GOT3 (cell line): ENCODE measurements around the gene GRK2.

Source experiments
- DNase-seq: peaks from one replicate; lab custom pipeline; 2025; ENCODE audit warnings: mixed read lengths; lab: John Stamatoyannopoulos, UW

The GRK2 gene

GRCh38 chr11:67270256-67271204 lies 4.3 kb downstream of the GRK2 start:
- DNase-seq = no peak

GRCh38 chr11:67271205-67271540 lies 4.9 kb downstream of the GRK2 start:
- no peak for DNase-seq

GRCh38 chr11:67271541-67272284 lies 5.4 kb downstream of the GRK2 start:
- DNase-seq = no peak

- no peak for DNase-seq
Measured at GRCh38 chr11:67272327-67273259, 6.3 kb downstream of the GRK2 start.

GRCh38 chr11:67273260-67273990 lies 7.2 kb downstream of the GRK2 start:
- no peak for DNase-seq

GRCh38 chr11:67274768-67275605 lies 8.7 kb downstream of the GRK2 start:
- DNase-seq = no peak

- no peak for DNase-seq
Measured at GRCh38 chr11:67275606-67276409, 9.5 kb downstream of the GRK2 start.

- no peak for DNase-seq
Measured at GRCh38 chr11:67276781-67277230, 10.5 kb downstream of the GRK2 start.

- no peak for DNase-seq
Measured at GRCh38 chr11:67277231-67277961, 11.1 kb downstream of the GRK2 start.

GRCh38 chr11:67278135-67278938 lies 12.1 kb downstream of the GRK2 start:
- no peak for DNase-seq

- no peak for DNase-seq
Measured at GRCh38 chr11:67278939-67279588, 12.8 kb downstream of the GRK2 start.

GRCh38 chr11:67279589-67280340 lies 13.5 kb downstream of the GRK2 start:
- DNase-seq = no peak

- no peak for DNase-seq
Measured at GRCh38 chr11:67280341-67280787, 14.1 kb downstream of the GRK2 start.

- no peak for DNase-seq
Measured at GRCh38 chr11:67280788-67281551, 14.7 kb downstream of the GRK2 start.

- no peak for DNase-seq
Measured at GRCh38 chr11:67281552-67282150, 15.4 kb downstream of the GRK2 start.
